DOHH2 (cell line): Measurements from ENCODE around the gene HEATR5A.

Experiments used
- H3F3A ChIP-seq: fragments of 200-600 bp; sonication (generic), shearing (Covaris generic); 2 replicates; pipeline ENCODE4 v1.6.0; 2016; ENCODE audit warnings: antibody characterized with exemption, mild to moderate bottlenecking; ENCODE audit not compliant: control insufficient read depth, insufficient read depth
- H3K27ac ChIP-seq: fragments of 200-600 bp; sonication (generic); 2 replicates; pipeline ENCODE4 v1.5.1; 2014; ENCODE audit warnings: low read depth, mild to moderate bottlenecking, low read length, moderate library complexity
- H3K27me3 ChIP-seq: fragments of 200-600 bp; sonication (generic); 2 replicates; pipeline ENCODE4 v1.6.1; 2014; ENCODE audit warnings: mild to moderate bottlenecking, low read length, mixed read lengths; ENCODE audit not compliant: control insufficient read depth
- H3K36me3 ChIP-seq: fragments of 200-600 bp; sonication (generic); 2 replicates; pipeline ENCODE4 v1.6.1; 2014; ENCODE audit warnings: mild to moderate bottlenecking, low read length, moderate library complexity, mixed read lengths; ENCODE audit not compliant: control insufficient read depth
- H3K4me1 ChIP-seq: fragments of 200-600 bp; sonication (generic); 2 replicates; pipeline ENCODE4 v1.6.1; 2014; ENCODE audit warnings: mild to moderate bottlenecking, low read length, mixed read lengths; ENCODE audit not compliant: control insufficient read depth
- H3K4me2 ChIP-seq: fragments of 200-600 bp; sonication (generic); 2 replicates; pipeline ENCODE4 v1.6.0; 2014; ENCODE audit warnings: mild to moderate bottlenecking, low read length, moderate library complexity
- H3K4me3 ChIP-seq: fragments of 200-600 bp; sonication (generic); 2 replicates; pipeline ENCODE4 v1.5.1; 2014; ENCODE audit warnings: mild to moderate bottlenecking, low read length, mixed read lengths
- H3K79me2 ChIP-seq: fragments of 200-600 bp; sonication (generic); 2 replicates; pipeline ENCODE4 v1.6.1; 2014; ENCODE audit warnings: mild to moderate bottlenecking, low read length, mixed read lengths; ENCODE audit not compliant: control insufficient read depth
- H3K9me2 ChIP-seq: fragments of 200-600 bp; sonication (generic); replicated peaks from 2 replicates; pipeline ENCODE4 v1.6.1; 2014; ENCODE audit warnings: mild to moderate bottlenecking, low read length, mixed read lengths; ENCODE audit not compliant: control insufficient read depth
- H3K9me3 ChIP-seq: fragments of 200-600 bp; sonication (generic); 2 replicates; pipeline ENCODE4 v1.6.1; 2014; ENCODE audit warnings: antibody characterized with exemption, low read length, mixed read lengths; ENCODE audit not compliant: control insufficient read depth, insufficient read depth
- H4K20me1 ChIP-seq: fragments of 200-600 bp; sonication (generic); 2 replicates; pipeline ENCODE4 v1.6.0; 2014; ENCODE audit warnings: low read depth, mild to moderate bottlenecking, antibody characterized with exemption, low read length, moderate library complexity; ENCODE audit not compliant: control insufficient read depth, insufficient read depth
- EZH2phosphoT487 ChIP-seq: fragments of 200-600 bp; sonication (generic); IDR thresholded peaks from 2 replicates; pipeline ENCODE4 v1.6.1; 2017; ENCODE audit warnings: borderline replicate concordance, mild to moderate bottlenecking, antibody characterized with exemption, low read length, moderate library complexity, mixed read lengths
- TF ChIP-seq, protein P1 (sequence below): fragments of 200-600 bp; sonication (generic); IDR thresholded peaks from one replicate; pipeline ENCODE4 v1.5.1; 2014; ENCODE audit warnings: antibody characterized with exemption, mild to moderate bottlenecking, low read depth, low read length; ENCODE audit not compliant: poor library complexity, severe bottlenecking

Gene HEATR5A

DNA sequence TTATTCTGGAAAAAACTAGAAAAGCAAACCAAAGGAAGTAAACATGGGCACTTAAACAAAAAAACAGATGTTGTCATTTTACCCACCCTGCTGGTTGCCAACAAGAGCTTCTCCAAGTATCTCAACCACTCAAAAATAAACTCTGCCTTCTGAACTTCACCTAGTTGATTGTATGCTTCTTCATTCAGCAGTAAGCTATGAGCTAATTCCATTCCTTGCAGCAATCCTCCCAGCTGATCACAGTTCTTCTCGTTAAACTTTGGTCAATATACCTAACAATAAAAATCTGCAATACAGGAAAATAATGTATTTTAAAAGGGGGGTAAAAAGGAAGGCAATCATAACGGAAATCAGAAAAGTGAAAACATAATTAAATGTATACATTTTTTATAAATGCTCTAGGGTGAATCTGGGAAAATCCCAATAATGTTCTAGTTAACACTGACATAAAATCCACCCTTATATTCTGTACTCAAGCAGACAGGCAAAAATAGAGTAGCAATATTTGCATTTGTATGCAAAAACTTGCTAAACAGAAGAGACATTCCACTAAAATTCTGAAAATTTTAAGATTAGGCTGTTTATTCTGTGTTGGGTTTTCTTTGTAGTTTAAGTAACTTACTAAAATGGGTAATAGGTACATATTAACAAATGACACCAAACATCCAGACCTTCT lies 17.4 kb downstream of the HEATR5A start:
- no peaks in the 10 kb centered on the region for H3K9me2 ChIP-seq
- no peak for TF ChIP-seq EZH2phosphoT487
- TF ChIP-seq, protein P1, sequence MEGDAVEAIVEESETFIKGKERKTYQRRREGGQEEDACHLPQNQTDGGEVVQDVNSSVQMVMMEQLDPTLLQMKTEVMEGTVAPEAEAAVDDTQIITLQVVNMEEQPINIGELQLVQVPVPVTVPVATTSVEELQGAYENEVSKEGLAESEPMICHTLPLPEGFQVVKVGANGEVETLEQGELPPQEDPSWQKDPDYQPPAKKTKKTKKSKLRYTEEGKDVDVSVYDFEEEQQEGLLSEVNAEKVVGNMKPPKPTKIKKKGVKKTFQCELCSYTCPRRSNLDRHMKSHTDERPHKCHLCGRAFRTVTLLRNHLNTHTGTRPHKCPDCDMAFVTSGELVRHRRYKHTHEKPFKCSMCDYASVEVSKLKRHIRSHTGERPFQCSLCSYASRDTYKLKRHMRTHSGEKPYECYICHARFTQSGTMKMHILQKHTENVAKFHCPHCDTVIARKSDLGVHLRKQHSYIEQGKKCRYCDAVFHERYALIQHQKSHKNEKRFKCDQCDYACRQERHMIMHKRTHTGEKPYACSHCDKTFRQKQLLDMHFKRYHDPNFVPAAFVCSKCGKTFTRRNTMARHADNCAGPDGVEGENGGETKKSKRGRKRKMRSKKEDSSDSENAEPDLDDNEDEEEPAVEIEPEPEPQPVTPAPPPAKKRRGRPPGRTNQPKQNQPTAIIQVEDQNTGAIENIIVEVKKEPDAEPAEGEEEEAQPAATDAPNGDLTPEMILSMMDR: no peak

DNA sequence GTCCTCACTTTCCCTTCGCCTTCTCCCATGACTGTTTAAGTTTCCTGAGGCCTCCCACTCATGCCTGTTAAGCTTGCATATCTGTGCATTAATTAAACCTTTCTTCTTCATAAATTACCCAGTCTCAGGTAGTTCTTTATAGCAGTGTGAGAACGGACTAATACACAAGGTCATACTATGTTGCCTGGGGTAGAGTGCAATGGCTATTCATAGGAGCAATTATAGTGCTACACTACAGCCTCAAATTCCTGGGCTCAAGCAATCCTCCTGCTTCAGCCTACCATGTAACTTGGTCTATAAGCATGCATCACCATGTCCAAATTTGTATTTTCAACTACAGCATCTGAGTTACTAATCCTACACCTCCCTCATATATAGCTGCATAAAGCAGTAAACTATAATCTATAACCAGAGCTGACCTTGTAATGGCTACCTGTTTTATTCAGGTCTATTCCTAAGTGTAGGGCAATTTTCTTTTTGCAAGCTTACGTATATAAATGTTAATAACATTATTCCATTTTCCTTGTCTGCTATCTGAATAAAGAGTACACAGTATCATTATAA lies 18.9 kb downstream of the HEATR5A start:
- Histone ChIP-seq H3K27ac (no peak overlapping the region), H3K79me2 (no peaks in the 10 kb centered on the region), H3K9me2 (no peaks in the 10 kb centered on the region), H3K4me1 (peaks cover 5% of the 10 kb centered on the region), H3K4me3 (no peak overlapping the region), H3K36me3 (no peaks in the 10 kb centered on the region; the same call in 1 of the 2 replicates), H3K27me3 (no peaks in the 10 kb centered on the region), H3K4me2 (no peak overlapping the region), H3F3A (no peaks in the 10 kb centered on the region), H3K9me3 (no peaks in the 10 kb centered on the region), H4K20me1 (no peaks in the 10 kb centered on the region)
- no peak for TF ChIP-seq EZH2phosphoT487
- TF ChIP-seq, protein P1: no peak

More for the DNA sequence above, 17.4 kb downstream of the HEATR5A start:
- H3K4me3 ChIP-seq: no peak overlapping the region
- no peaks in the 10 kb centered on the region for H4K20me1 ChIP-seq
- H3K4me1 ChIP-seq: peaks cover 5% of the 10 kb centered on the region
- H3K9me3 ChIP-seq: no peaks in the 10 kb centered on the region
- H3K36me3 ChIP-seq: no peaks in the 10 kb centered on the region; the same call in 1 of the 2 replicates
- no peaks in the 10 kb centered on the region for H3K79me2 ChIP-seq
- H3K4me2 ChIP-seq: no peak overlapping the region
- H3F3A ChIP-seq: no peaks in the 10 kb centered on the region
- no peak overlapping the region for H3K27ac ChIP-seq
- H3K27me3 ChIP-seq: no peaks in the 10 kb centered on the region

DNA sequence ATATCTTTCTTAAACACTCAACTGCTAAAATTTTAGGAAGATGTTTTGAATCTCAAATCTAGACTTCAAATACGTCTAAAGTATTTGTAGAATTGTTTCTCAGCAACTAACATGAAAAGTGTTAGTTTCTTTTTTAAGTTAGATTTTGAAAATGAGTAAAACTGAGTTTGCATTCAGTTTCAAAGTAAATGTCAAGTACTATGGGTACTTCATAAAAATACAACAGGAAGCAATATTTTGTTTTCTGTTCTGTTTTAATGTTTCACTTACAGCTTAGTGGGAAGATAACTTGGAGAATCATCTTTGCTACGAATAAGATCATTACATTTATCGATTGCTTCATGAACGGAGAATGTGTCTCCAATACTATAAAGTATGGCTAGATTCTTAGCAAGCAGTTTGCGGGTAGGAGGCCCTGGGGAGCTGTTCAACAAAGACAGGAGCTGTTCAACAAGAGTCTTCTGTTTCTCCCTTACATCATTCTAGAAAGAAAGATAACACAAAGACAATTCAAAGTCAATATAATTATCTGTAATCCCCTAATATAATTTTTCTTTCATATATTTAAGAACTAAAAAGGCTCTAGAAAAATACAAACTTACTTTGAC lies 20.2 kb downstream of the HEATR5A start:
- H3K36me3 ChIP-seq: no peaks in the 10 kb centered on the region; the same call in 1 of the 2 replicates
- H3K4me3 ChIP-seq: no peak overlapping the region
- no peak overlapping the region for H3K4me2 ChIP-seq
- no peaks in the 10 kb centered on the region for H3K9me3 ChIP-seq
- H4K20me1 ChIP-seq: no peaks in the 10 kb centered on the region
- H3K27me3 ChIP-seq: no peaks in the 10 kb centered on the region
- TF ChIP-seq, protein P1: no peak
- no peak for TF ChIP-seq EZH2phosphoT487
- no peak overlapping the region for H3K27ac ChIP-seq
- peaks cover 5% of the 10 kb centered on the region for H3K4me1 ChIP-seq
- no peaks in the 10 kb centered on the region for H3K9me2 ChIP-seq
- H3F3A ChIP-seq: no peaks in the 10 kb centered on the region
- H3K79me2 ChIP-seq: no peaks in the 10 kb centered on the region
